Measurements from ENCODE around the gene SLC35F3.

SLC35F3 gene

GRCh38 chr1:234164098-234164709 is 259.7 kb downstream of the SLC35F3 start:
- no peak for DNase-seq (ENCODE audit: insufficient read length, low spot score)

GRCh38 chr1:234168061-234168724 is 263.7 kb downstream of the SLC35F3 start:
- no peak for TF ChIP-seq CTCF (IDR thresholded peaks at IDR 0.05; ENCODE audit: insufficient read depth, missing control alignments)
- no peak for FAIRE-seq
- DNase-seq (ENCODE audit: insufficient read length, low spot score), result no peak

More at GRCh38 chr1:234164098-234164709, 259.7 kb downstream of the SLC35F3 start:
- TF ChIP-seq CTCF (IDR thresholded peaks at IDR 0.05; ENCODE audit: insufficient read depth, missing control alignments), result no peak
- FAIRE-seq, result no peak

- TF ChIP-seq CTCF (IDR thresholded peaks at IDR 0.05; ENCODE audit: insufficient read depth, missing control alignments), result no peak
- DNase-seq (ENCODE audit: insufficient read length, low spot score) (no peak), FAIRE-seq (no peak)
Observed at GRCh38 chr1:234169161-234169849, 264.8 kb downstream of the SLC35F3 start.

- FAIRE-seq (no peak), DNase-seq (ENCODE audit: insufficient read length, low spot score) (no peak)
- no peak for TF ChIP-seq CTCF (IDR thresholded peaks at IDR 0.05; ENCODE audit: insufficient read depth, missing control alignments)
Observed at GRCh38 chr1:234170067-234170466, 265.6 kb downstream of the SLC35F3 start.

- TF ChIP-seq CTCF (IDR thresholded peaks at IDR 0.05; ENCODE audit: insufficient read depth, missing control alignments), result no peak
- FAIRE-seq (no peak), DNase-seq (ENCODE audit: insufficient read length, low spot score) (no peak)
Observed at GRCh38 chr1:234170622-234171021, 266.1 kb downstream of the SLC35F3 start.

GRCh38 chr1:234173968-234174367 is 269.5 kb downstream of the SLC35F3 start:
- DNase-seq (ENCODE audit: insufficient read length, low spot score), result no peak
- FAIRE-seq, result no peak
- no peak for TF ChIP-seq CTCF (IDR thresholded peaks at IDR 0.05; ENCODE audit: insufficient read depth, missing control alignments)

- FAIRE-seq (no peak), DNase-seq (ENCODE audit: insufficient read length, low spot score) (no peak)
- no peak for TF ChIP-seq CTCF (IDR thresholded peaks at IDR 0.05; ENCODE audit: insufficient read depth, missing control alignments)
Observed at GRCh38 chr1:234175363-234175762, 270.9 kb downstream of the SLC35F3 start.

All from D721Med (cell line).